ENCODE results near the gene C1orf116.
"Not testable (repeated sequence)": the region's sequence is repeated elsewhere in the genome, so short reads cannot be mapped to it uniquely, and the experiment has no call there.

Gene C1orf116

GRCh38 chr1:207052911-207053769 is 20.6 kb upstream of the C1orf116 start, which contains the start of gene PFKFB2:
PFKFB2 (plus strand) TSS chr1:207053275; CDS start chr1:207054718, 1,443 bp downstream.
- no peak for TF ChIP-seq ZNF274 (IDR thresholded peaks at IDR 0.05; ENCODE audit: low read depth, low read length)
- peak within 1 kb of the TSS; percentile 67 for H3K4me3 ChIP-seq (ENCODE audit: low read length)

GRCh38 chr1:207051191-207051943 is 18.8 kb upstream of the C1orf116 start, which contains the start of gene YOD1:
YOD1 (minus strand) TSS chr1:207051208; CDS start chr1:207051030, 178 bp downstream.
- TF ChIP-seq ZNF274 (IDR thresholded peaks at IDR 0.05; ENCODE audit: low read depth, low read length) = no peak
- H3K4me3 ChIP-seq (ENCODE audit: low read length) = peak within 1 kb of the TSS; percentile 74

- H3K4me3 ChIP-seq (ENCODE audit: low read length) = peak overlapping the region; percentile 74
- TF ChIP-seq ZNF274 (IDR thresholded peaks at IDR 0.05; ENCODE audit: low read depth, low read length) = no peak
These were observed 18.1 kb upstream of the C1orf116 start for GRCh38 chr1:207050480-207051190.

GRCh38 chr1:207049974-207050391 is 17.4 kb upstream of the C1orf116 start:
- no peak for TF ChIP-seq ZNF274 (IDR thresholded peaks at IDR 0.05; ENCODE audit: low read depth, low read length)
- peak overlapping the region; percentile 74 for H3K4me3 ChIP-seq (ENCODE audit: low read length)

GRCh38 chr1:207049514-207049913 is 17.0 kb upstream of the C1orf116 start:
- peak overlapping the region; percentile 74 for H3K4me3 ChIP-seq (ENCODE audit: low read length)
- no peak for TF ChIP-seq ZNF274 (IDR thresholded peaks at IDR 0.05; ENCODE audit: low read depth, low read length)

GRCh38 chr1:207049054-207049453 is 16.5 kb upstream of the C1orf116 start:
- no peak for TF ChIP-seq ZNF274 (IDR thresholded peaks at IDR 0.05; ENCODE audit: low read depth, low read length)
- no peak overlapping the region; the same call in 1 of the 2 replicates for H3K4me3 ChIP-seq (ENCODE audit: low read length)

GRCh38 chr1:207048041-207048440 is 15.5 kb upstream of the C1orf116 start:
- no peak for TF ChIP-seq ZNF274 (IDR thresholded peaks at IDR 0.05; ENCODE audit: low read depth, low read length)
- no peak overlapping the region for H3K4me3 ChIP-seq (ENCODE audit: low read length)

GRCh38 chr1:207047505-207047904 is 14.9 kb upstream of the C1orf116 start:
- no peak overlapping the region for H3K4me3 ChIP-seq (ENCODE audit: low read length)
- no peak for TF ChIP-seq ZNF274 (IDR thresholded peaks at IDR 0.05; ENCODE audit: low read depth, low read length)

- no peak overlapping the region for H3K4me3 ChIP-seq (ENCODE audit: low read length)
- no peak for TF ChIP-seq ZNF274 (IDR thresholded peaks at IDR 0.05; ENCODE audit: low read depth, low read length)
These were observed 12.9 kb upstream of the C1orf116 start for GRCh38 chr1:207045453-207045852.

GRCh38 chr1:207041397-207041796 is 8.8 kb upstream of the C1orf116 start:
- not testable (repeated sequence) for H3K4me3 ChIP-seq (ENCODE audit: low read length)

GRCh38 chr1:207040181-207040533 is 7.6 kb upstream of the C1orf116 start:
- H3K4me3 ChIP-seq (ENCODE audit: low read length) = no peak overlapping the region
- TF ChIP-seq ZNF274 (IDR thresholded peaks at IDR 0.05; ENCODE audit: low read depth, low read length) = no peak

- H3K4me3 ChIP-seq (ENCODE audit: low read length) = no peak overlapping the region
- TF ChIP-seq ZNF274 (IDR thresholded peaks at IDR 0.05; ENCODE audit: low read depth, low read length) = no peak
These were observed 7.0 kb upstream of the C1orf116 start for GRCh38 chr1:207039380-207040180.

- H3K4me3 ChIP-seq (ENCODE audit: low read length) = no peak overlapping the region
- TF ChIP-seq ZNF274 (IDR thresholded peaks at IDR 0.05; ENCODE audit: low read depth, low read length) = no peak
These were observed 4.3 kb upstream of the C1orf116 start for GRCh38 chr1:207036865-207037264.
